ENCODE data around the gene SLC25A38. TPM values are rescaled to one million over a fixed set of nuclear protein-coding genes. Genes with fewer than 3 reads are reported as not detected.

SLC25A38 gene
- total and polyA plus RNA-seq, 10 of the 15 experiments (the other 5 are each of a cell fraction or from before 2014, with no cell fraction given), result 15.2 to 55.2 (median 39.2) TPM

DNA sequence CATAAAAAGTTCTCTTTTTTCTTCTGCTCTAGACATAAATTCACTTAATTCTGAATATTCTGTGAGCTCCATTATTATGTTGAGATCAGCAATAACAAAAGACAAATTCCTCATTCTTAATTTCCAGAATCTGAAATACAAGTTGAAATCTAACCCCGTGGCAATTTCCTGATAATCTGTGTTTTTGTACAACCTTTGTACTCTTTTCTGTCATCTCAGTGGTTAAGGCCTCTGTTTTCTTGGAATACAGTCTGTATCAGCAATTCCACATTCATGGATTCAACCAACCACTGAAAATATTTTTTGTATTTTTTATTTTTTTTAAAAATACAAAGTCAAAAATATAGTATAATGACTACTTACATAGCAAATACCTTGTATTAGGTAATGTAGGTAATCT is 45.0 kb upstream of the SLC25A38 start (continued):
- TF ChIP-seq, protein P1, sequence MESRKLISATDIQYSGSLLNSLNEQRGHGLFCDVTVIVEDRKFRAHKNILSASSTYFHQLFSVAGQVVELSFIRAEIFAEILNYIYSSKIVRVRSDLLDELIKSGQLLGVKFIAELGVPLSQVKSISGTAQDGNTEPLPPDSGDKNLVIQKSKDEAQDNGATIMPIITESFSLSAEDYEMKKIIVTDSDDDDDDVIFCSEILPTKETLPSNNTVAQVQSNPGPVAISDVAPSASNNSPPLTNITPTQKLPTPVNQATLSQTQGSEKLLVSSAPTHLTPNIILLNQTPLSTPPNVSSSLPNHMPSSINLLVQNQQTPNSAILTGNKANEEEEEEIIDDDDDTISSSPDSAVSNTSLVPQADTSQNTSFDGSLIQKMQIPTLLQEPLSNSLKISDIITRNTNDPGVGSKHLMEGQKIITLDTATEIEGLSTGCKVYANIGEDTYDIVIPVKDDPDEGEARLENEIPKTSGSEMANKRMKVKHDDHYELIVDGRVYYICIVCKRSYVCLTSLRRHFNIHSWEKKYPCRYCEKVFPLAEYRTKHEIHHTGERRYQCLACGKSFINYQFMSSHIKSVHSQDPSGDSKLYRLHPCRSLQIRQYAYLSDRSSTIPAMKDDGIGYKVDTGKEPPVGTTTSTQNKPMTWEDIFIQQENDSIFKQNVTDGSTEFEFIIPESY (IDR thresholded peaks at IDR 0.05), result no peak
- TF ChIP-seq SMAD1 (IDR thresholded peaks at IDR 0.05; ENCODE audit: low read depth, partially characterized antibody) (no peak), POU2F2 (IDR thresholded peaks at IDR 0.05; ENCODE audit: borderline replicate concordance, low read depth, low read length) (no peak), RELA (IDR thresholded peaks at IDR 0.05; ENCODE audit: borderline replicate concordance, partially characterized antibody) (no peak), MYC (IDR thresholded peaks at IDR 0.05; ENCODE audit: insufficient read depth, insufficient read length, insufficient replicate concordance, low read length, severe bottlenecking) (no peak), YBX1 (IDR thresholded peaks at IDR 0.05) (no peak), CBFB (IDR thresholded peaks at IDR 0.05; ENCODE audit: low read depth) (no peak), BRCA1 (IDR thresholded peaks at IDR 0.05; ENCODE audit: low read depth, low read length) (no peak), SIX5 (IDR thresholded peaks at IDR 0.05; ENCODE audit: low read depth, low read length, severe bottlenecking) (no peak), RAD51 (IDR thresholded peaks at IDR 0.05) (no peak), HDAC2 (IDR thresholded peaks at IDR 0.05) (no peak)
- TF ChIP-seq, protein P2, sequence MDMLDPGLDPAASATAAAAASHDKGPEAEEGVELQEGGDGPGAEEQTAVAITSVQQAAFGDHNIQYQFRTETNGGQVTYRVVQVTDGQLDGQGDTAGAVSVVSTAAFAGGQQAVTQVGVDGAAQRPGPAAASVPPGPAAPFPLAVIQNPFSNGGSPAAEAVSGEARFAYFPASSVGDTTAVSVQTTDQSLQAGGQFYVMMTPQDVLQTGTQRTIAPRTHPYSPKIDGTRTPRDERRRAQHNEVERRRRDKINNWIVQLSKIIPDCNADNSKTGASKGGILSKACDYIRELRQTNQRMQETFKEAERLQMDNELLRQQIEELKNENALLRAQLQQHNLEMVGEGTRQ (IDR thresholded peaks at IDR 0.05; ENCODE audit: borderline replicate concordance, low read depth, low read length), result no peak
